ENCODE measurements around the gene ARL10.

Gene ARL10, protein sequence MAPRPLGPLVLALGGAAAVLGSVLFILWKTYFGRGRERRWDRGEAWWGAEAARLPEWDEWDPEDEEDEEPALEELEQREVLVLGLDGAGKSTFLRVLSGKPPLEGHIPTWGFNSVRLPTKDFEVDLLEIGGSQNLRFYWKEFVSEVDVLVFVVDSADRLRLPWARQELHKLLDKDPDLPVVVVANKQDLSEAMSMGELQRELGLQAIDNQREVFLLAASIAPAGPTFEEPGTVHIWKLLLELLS

DNA sequence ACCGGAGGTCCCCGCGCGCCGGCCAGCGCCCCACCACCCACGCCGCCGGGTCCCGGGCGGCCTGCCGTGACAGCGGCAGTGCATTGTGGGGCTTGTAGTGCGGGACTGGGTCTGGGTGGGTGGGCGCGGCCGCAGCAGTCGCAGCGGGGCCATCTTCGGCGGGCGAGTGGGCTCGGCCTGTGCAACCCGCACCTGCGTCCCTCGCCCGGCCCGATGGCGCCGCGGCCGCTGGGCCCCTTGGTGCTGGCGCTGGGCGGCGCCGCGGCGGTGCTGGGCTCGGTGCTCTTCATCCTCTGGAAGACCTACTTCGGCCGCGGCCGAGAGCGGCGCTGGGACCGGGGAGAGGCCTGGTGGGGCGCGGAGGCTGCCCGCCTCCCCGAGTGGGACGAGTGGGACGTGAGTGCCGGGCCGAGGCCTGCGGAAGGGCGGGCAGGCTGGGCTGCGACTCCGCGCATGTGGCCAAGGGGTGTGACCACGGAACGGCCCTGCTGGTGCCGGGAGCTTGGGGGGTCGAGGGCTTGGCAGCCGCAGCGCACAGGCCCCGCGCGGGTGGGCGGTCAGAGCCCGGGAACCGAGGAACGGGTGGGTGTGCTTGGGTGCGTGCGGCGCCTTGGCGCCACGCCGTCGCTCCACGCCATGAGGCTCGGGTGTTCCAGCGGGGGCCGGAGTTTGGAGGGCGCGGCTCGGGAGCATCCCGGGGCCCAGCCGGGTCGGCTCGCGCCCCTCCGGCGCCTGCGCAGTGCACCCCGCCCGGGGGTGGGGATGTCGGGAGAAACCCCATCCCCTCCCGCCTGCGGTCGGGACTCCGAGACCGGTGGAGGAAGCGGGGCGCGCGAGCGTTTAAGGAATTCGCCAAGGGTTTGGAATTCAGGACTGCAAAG is at the start of gene ARL10:
Gene ARL10, plus strand, starts transcription at position 137 of the 881 bp plus-strand sequence. Its CDS starts 77 bp downstream, at position 214.
- DNase-seq, result peak; percentile 27 to 66

DNA sequence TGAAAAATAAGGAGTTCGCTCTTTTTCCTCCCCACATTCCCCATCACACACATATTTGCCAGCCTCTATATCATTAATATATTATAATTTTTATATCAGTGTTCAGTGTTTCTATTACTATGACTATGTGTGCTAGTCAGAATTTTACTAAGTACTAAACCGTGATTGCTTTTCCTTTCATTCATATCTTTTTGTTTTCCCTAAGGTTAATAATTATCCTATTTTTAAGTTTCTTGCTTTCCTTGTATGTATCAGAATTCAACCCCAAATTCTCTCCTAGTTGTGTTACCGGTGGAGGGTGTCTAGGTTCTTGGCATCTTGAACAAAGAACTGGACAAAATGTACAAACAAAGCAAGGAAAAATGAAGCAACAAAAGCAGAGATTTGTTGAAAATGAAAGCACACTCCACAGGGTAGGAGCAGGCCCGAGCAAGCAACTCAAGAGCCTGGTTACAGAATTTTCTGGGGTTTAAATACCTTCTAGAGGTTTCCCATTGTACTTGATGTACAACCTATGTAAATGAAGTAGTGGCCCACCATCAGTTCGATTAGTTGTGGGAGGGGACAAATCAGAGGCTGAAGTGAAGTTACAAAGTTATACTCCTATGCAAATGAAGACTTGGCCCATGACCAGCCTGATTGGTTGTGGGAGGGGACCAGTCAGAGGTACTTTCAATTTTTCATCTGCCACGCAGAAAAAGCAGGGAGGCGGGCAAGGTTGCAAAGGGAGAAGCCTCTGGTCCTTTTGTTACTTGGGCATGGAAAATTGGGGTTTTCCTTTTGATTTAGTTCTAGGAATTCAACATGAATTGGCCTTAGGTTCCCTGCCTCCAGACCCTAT is 47.5 kb upstream of the ARL10 start:
- DNase-seq, result no peak

DNA sequence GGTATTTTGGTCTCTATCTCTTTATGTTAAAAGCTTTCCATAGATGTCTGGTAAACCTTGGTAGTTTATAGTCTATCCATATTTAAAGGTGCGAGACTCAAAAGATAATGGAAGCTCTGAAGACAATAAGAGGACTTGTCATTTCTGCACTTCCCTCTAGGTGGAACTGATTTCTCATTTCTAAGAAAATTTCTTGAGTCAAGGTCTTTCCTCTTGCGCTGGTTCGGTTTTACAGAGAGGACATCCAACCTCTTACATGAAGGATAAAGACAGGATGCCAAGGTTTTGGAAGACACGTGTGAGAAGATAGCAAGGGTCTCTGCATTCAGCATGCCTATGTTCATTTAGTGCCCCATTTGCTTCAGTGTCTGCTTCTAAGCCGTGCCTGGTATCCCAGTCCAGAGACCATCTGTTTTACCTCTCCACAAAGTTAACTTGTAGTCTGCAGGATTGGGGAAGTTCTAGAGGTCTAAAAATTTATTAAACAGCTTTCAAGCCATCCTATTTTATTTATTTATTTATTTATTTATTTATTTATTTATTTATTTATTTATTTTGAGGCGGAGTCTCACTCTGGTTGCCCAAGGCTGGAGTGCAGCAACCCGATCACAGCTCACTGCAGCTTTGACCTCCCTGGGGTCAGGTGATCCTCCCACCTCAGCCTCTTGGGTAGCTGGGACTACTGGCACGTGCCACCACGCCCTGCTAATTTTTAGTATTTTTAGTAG is 45.3 kb upstream of the ARL10 start:
- DNase-seq, result no peak

DNA sequence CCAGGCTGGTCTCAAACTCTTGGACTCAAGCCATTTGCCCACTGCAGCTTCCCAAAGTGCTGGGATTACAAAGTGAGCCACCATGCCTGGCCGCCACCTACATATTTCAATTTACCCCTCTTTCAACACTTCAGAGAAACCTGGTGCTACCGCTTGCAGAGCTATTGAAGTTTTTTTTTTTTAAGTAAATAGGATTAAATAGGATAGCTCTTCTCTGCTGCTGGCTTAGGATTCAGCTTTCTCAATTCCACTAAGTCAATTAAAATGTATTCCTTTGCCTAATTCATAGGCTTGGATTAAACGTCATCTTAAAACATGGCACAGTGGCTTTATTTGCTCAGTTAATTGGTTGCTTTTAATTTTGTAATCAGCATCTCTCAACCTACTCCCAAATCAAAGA is 44.7 kb upstream of the ARL10 start:
- DNase-seq, result no peak

DNA sequence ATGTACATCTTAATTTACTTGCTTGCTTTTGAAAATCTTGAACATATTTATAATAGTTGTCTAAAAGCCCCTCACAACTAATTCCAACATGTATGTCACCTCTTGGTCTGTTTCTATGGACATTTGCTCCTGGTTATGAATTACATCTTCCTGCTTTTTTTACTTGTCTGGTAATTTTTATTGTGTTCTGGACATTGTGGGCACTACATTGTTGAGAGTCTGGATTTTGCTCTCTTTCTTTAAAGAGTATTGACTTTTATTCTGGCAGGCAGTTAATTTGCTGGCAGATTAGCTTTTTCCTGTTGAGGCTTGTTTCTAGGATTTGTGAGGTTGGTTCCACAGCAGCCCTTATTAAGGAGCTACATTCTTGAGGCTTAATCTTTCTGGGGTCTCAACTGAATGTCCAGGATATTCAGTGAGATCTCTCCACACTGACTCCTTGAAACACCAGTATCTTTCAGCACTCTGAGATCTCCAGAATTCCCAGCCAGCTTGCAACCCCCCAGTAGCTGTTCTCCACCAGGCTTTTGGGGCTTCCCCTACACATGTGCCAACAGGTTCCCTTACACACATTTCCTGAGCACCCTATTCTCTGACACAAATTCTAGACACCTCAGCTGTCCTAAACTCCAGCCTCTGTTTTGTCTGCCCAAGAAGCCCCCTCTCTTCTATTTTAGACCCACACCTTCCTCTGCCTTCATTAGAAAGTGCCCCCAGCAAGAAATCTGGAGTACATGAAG is 31.1 kb upstream of the ARL10 start:
- no peak for DNase-seq

DNA sequence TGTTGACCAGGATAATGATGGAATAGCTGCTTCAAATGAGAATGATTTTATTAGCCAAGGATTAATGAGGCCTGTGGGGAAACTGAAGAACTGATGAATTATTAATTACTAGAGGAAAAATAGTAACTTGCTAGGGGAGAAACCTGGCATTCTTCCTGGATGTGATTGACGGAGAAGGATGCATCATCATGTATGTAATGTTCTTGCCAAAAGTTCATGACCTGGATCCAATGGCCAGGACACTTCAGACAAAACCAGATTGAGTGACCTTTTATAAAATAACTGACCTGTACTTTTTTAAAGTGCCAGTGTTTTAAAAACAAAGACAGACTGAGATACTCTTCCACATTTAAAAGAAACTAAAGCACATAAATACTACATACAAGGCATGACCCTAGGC is 27.4 kb upstream of the ARL10 start:
- DNase-seq, result no peak

DNA sequence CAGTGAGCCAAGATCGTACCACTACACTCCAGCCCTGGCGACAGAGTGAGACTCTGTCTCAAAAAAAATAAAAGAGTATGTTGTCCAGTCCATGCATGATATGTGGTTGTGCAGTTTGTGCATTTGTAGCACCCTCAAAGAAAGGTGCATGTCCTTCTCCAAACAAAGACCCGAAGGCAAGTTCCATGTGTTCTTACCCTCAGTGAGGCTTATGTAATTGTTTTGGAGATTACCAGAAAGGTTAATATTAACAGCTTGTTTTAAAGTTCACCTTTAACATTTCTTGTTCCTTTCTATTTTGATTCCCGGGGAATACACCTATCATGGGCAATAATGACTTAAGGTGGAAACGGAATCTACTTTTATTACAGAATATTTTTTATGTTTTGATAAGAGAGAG is 26.0 kb upstream of the ARL10 start:
- DNase-seq, result no peak

DNA sequence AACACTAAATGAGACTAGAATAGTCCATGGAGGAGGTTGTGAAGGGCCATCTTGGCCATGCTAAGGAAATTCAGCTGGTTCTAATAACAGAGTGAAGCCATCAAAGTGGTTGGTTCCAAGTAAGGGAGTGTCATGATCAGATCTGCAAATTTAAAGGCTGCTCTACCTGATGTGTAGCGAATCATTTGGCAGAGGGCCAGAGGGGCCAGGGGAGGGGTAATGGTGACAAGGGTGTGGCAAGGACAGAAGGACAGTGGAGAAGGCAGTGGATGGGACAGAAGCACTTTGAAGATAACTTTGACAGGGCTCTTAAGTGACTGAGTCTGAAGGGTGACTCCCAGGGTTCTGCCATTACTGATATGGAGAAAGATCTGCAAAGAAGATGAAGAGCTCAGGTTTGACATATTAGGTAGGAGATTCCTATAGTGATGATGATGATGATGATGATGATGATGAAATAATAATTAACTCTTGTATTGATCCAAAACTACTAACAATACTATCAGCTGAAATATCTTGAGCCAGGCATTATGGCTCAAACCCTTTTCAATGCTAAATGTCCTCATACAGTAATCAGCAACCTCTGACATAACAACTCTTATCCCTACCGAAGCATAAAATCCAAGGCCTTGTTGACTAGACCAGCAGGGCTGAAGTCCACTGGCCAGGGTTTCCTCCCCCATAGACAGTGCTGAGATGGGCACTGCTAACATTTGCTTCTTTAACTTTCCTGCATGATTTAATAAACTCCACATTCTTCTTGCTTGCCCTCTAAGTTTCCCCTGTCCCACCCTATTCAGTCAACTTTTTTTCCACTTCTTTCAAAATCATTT is 23.7 kb upstream of the ARL10 start:
- no peak for DNase-seq

DNA sequence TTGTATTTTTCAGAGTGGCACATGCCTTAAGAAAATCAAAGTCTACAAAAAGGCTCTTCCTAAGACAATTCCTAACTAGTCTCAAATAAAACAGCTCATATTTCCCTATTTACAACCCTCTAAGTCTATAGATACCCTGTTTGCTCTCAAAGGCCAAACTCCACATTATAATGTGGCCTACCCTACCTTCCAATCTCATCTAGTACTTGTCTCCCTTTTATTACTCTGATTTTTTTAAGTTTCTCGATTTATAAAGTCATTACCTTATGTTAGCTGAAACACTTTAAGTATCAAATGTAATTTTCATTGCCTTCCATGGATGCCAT is 23.2 kb upstream of the ARL10 start:
- no peak for DNase-seq

DNA sequence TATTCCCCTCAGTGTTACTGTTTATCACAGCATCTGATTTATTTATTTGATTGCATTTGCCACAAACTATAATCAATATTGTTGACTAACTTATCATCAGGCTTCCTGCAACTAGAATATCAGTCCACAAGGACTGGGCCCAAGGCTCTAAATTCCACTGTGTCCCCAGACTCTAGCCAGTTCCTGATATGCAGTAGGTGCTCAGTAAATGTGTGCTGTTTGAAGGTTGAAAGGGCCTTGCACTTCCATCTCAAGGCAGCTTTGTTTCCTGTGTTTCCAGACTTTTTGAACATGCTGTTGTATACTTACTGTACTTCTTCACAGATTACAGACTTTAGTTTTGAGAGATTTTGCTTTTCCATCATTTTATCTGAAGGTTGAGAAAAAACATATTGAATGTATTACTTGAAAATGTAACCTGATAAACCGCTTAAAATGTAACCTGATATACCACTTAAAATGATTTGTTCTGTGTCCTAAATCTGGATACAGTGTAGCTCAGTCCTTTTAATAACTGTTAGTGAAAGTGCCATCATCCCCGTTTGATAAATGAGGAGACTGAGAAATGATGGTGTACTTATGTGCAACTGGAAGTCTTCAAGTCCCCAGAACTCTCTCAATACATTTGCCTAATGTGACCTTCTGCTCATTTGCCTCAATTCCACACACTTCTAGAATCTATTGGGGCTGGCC is 22.4 kb upstream of the ARL10 start:
- no peak for DNase-seq

DNA sequence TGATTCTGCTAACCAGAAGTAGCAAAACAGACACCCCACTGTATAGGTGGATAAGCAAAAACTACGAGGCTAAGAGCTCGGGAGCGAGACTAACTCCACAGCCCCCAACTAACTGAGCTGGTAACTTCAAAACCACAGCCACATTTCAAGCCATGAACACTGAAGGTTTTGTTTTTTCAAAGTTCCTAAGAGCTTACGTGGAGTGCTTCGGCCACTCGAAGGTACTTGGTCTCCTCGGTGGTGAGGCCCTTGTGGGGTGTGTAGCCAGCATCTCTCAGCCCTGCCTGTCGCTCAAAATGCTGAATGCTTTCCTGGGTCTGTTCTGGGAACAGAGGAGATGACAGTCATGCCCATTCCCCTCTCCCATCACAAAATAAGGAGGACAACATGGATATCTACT is 14.9 kb upstream of the ARL10 start:
- DNase-seq, result no peak

DNA sequence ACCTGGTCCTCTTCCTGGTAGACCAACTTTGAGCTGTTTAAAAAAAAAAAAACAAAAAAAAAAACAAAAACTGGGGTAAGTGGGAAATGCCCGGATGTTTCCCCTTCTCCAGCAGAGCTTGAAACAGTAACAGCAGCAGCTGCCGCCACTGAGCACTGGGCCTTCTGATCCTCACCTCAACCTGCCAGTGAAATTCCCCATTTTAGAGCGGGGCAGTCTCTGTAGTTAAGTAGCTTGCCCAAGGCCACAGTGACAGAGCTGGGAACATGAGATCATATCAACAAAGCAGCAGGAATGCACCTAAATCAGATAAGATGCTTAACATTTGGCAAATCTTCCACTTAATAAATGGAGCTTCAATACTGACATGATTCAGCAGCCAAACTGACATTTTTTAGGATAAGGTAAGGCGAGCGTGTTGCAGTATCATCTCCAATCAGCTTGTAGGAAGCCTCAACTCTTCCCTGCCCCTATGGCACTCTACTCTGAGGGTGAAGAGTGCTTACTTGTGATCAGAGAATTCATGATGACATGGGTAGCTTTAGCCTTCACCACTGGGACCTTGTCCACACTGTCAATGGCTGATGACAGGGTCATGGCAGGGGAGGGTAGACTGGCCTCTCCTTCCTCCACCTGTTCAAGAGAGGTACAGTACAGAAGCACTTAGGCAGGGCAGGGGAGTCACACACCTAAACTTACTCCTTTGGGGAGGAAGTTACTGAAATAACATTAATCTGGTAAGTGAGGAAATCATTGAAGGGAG is 13.0 kb upstream of the ARL10 start:
- no peak for DNase-seq

DNA sequence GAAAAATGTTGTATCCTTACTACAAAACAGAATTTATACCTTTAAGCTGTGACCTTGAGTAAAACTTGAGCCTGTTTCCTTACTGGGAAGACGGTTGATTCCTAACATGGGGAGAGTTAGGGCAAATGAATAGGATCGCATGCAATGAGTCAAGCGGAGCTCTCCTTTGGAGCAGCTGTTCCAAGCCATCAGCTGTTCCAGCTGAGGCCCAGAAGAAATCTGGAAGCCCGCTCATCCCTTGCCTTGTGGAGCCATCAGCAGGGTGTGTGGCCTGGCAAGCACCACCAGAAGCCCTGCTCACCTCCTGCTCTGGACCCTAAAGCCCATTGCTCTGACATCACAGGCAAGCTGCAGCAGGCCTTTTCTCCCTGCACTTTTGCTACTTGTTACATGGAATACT is 11.8 kb upstream of the ARL10 start:
- DNase-seq, result no peak

DNA sequence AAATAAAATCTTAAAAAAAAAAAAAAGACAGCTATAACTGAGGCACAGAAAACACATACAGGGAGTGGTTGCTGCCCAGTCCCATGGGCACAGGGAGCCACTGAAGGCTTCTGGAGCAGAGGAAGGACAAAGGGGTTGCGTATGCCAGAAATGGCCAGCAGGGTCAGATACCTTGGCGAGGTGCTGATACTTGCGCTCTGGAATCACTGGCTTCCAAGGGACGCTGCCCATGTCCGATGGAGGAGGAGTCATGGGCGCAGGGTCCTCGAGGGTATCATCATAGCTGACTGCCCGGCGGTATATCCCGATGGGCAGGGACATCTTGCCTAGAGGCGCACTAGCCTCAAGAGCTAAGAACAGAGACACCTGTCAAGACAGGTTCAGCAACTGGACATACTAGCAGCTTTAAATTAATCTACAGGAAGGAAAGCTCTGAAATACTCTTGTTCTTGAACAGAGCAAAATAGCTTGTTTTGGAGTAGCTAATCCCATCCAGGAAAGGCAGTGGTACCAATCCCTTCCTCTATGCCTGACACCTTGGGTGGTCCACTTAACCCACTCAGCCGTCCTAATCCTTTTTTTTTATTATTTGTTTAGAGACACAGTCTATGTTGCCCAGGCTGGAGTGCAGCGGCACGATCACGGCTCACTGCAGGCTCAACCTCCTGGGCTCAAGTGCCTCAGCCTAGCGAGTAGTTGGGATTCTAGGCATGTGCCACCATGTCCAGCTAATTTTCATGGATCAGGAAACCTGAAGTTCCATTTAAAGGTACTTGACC is 9.7 kb upstream of the ARL10 start:
- no peak for DNase-seq

DNA sequence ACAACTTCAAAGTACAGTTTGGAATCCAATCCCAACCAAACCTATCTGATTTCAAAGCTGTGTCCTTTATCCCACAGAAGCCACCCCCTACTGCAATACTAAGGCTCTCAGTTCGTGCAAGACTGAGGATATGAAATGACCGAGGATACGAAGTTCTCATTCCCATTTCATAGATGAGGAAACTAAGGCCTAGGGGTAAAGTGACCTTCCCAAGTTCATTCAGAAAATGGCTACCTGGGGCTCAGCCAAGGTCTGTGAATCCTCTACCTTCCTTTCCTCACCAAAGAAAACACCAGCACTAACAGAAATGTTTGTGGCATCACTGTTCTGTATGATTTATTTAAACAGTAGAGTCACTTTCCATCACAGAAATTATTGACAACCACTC is 9.1 kb upstream of the ARL10 start:
- DNase-seq, result no peak

DNA sequence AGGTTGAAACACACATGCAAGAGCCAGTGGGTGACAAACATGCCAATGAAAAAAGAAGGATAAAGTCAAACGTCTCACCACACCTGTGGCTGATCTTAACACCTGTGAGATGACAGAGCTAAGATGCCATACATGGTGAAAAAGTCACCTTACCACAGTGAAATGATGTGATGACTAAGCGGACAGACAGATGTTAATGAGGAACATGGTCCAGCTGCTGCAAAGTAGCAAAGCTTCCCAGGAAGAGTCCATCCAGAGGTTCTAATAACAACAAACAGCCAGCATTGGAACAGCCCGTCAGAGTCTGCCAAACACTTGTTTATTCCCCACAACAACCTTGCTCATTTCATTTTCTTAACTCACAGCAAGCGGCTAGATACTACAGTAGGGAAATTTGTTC is 5.6 kb upstream of the ARL10 start:
- no peak for DNase-seq

DNA sequence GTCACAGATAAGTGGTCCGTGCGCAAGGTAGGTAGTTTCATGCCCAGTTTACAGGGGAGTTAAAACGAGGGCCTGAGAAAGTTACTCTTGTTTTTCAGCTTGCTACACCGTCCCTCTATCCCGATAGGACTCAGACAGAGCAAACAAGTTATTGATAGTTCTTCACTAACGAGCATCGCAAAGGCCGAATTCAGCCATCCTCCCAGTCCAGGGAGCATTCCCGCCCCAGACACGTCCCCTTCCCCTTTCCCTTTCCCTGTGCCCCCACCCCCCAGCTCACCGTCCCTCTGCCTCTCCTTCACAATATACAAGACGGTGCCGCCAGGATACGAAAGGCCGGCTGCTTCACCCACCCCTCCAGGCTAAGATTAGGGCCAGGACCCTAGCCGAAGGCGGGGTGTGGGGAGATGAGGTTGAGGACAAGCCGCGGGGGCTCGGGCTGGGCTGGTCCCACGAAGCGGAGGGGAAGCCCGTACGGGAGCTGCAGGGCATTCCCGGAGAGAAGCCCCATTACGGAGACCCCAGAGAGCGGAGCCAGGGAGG is 4.3 kb upstream of the ARL10 start:
- DNase-seq, result no peak

DNA sequence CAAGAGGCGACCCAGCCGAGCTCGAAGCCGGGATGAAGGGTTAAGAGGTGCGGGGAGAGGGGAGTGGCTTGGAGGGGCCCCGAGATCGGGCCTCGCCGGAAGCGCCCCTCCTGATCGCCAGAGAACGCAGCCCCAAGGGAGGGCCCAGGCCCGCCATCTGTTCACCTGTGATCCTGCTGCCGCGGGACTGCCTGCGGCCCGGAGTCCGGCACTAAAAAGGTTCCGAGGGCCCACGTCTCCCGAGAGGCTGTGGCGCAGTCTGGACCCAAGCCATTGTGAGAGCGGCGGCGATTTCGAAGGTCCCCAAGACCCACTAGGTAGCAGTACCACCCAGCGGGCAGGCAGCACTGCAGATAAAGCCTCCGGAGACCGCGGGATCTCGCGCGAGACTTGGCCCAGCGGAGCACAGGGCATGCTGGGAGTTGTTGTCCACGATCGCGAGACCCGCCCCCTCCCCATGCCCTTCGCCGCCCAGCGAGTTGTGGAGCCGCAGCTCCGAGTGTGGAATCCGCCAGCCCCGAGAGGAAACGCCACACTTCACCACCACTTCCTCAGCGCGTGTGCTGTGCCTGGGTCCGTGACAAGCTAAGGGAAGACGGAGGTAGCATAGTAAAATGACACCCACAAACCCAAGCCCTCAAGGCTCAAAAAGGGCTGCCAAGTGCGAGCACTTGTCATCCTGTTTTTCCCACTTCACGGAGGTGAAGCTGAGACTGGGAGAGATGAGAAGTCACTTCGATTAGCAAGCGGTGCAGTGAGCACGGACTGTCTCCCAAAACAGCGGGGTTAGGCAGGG is 3.7 kb upstream of the ARL10 start, which contains the start of gene KIAA1191:
Gene KIAA1191, minus strand, starts transcription at position 328 of the 796 bp plus-strand sequence. CDS start 2,256 bp downstream, outside the sequence.
- DNase-seq, result peak; percentile 94 to 97
